ENCODE measurements around the gene REM2. TPM values are rescaled to one million over a fixed set of nuclear protein-coding genes. Genes with fewer than 3 reads are reported as not detected.

REM2 gene
- total and polyA plus RNA-seq, 2 of the 4 experiments (the other 2 are of a cell fraction): under 0.01 to 0.07 TPM

DNA sequence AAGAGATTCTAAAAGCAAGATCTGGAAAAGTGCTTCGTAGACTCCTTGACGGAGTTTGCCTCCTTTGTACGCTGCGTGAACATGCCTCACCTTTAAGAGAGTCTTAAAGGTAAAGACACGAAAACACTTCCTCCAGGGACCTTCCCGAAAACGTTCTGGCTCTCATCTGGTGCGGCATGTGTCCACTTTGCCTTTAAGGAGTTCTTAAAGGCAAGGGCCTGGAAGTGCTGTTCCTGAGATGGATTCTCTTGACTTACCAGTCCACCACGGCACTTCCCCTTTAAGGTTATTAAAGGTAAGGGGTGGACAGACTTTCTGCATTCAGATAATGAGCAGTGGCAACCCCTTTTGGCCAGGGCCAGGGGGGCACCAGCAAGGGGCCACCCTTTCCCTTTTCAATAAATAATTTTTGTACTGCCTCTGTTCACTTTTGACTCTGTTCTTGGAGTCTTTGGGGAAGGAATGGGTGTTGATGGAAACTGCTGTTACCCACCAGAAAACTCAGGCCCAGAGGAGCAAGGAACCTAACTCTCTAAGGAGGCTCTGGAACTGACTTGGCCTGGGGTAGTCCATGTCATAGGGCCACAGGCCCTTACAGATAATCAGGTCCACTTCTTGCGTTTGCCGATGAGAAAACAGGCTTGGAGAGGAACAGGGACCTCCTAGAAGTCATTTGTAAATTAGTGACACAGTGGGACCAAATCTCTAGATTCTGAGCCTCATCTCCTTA is 4.4 kb downstream of the REM2 start:
- Histone ChIP-seq H3K36me3 (ENCODE audit: control insufficient read depth, insufficient read depth, low read length) (no peaks in the 10 kb centered on the region), H3K23ac (ENCODE audit: low read depth, low read length) (peak overlapping the region; percentile 73), H3K56ac (ENCODE audit: extremely low read depth, insufficient read depth, low read length) (peak overlapping the region; percentile 78; the same call in 1 of the 2 replicates), H3K9me3 (ENCODE audit: control insufficient read depth, insufficient read depth, low read length) (no peaks in the 10 kb centered on the region), H2BK15ac (ENCODE audit: low read depth, low read length) (no peak overlapping the region; the same call in 2 of the 3 replicates), H3K4ac (ENCODE audit: low read depth, low read length) (peak overlapping the region; percentile 76), H3K4me1 (ENCODE audit: control insufficient read depth, insufficient read depth, low read length) (peaks cover 5% of the 10 kb centered on the region; the same call in 1 of the 2 replicates), H2AFZ (replicated peaks; ENCODE audit: low read length, poor library complexity) (peak overlapping the region; percentile 98), H3K27ac (ENCODE audit: insufficient read depth, low read length) (peak overlapping the region; percentile 6; the same call in 1 of the 2 replicates), H4K20me1 (ENCODE audit: insufficient read depth, low read length) (no peaks in the 10 kb centered on the region), H3K9ac (ENCODE audit: low read depth, low read length) (peak overlapping the region; percentile 41), H2BK20ac (ENCODE audit: low read depth, low read length) (peak overlapping the region; percentile 11; the same call in 1 of the 2 replicates), H3K79me1 (ENCODE audit: low read depth in 1 of 2, low read length in 2 of 2) (peaks cover 7 to 17% of the 10 kb centered on the region in 2 experiments; a peak in 3 of 4 replicates), H2BK120ac (ENCODE audit: low read depth, low read length) (peak overlapping the region; percentile 49; the same call in 1 of the 2 replicates), H3K27me3 (ENCODE audit: control insufficient read depth, insufficient read depth, low read length) (no peaks in the 10 kb centered on the region), H2AK9ac (replicated peaks; ENCODE audit: low read depth, low read length, poor library complexity) (peak overlapping the region; percentile 73), H3K4me2 (ENCODE audit: low read depth, low read length) (peak overlapping the region; percentile 76), H4K5ac (ENCODE audit: low read depth, low read length) (peak overlapping the region; percentile 66), H4K91ac (ENCODE audit: insufficient read depth, low read depth, low read length) (peak overlapping the region; percentile 77), H3K18ac (ENCODE audit: low read depth, low read length) (peak overlapping the region; percentile 20), H2BK5ac (ENCODE audit: low read depth, low read length, poor library complexity, severe bottlenecking) (peak overlapping the region; percentile 18), H4K8ac (ENCODE audit: low read depth in 2 of 2, low read length in 2 of 2) (peak overlapping the region; percentile 27 to 87), H3K9me1 (ENCODE audit: insufficient read depth, low read length) (peaks cover 11% of the 10 kb centered on the region; the same call in 1 of the 2 replicates), H3K4me3 (ENCODE audit: insufficient read depth, low read depth, low read length) (peak overlapping the region; percentile 47), H2AK5ac (ENCODE audit: low read depth, low read length) (peak overlapping the region; percentile 64; the same call in 1 of the 2 replicates), H3K14ac (replicated peaks; ENCODE audit: low read depth, low read length) (peak overlapping the region; percentile 95)
- intact Hi-C loops (cut with micrococcal nuclease) (loop anchor here (2.0 kb wide), 1 partner anchor 15 kb away; no protein-coding TSS in a partner anchor), dilution Hi-C loops (cut with HindIII; ENCODE audit: low sequenced_read_pairs, unreplicated experiment) (no loop called here), in situ Hi-C loops (cut with MboI; ENCODE audit: low sequenced_read_pairs) (no loop called here)
- CTCF ChIA-PET: no interaction called here
- BruUV-seq (replicated peaks): no TSS peak
- WGBS, 2 experiments (ENCODE audit: extremely low coverage in 2 of 2, insufficient read length in 1 of 2): 32% methylated on average over 5 of the region's 11 CpGs; no CpG with 5 or more reads in 1 of the 2 experiments
- DNase-seq (peak; percentile 75), ATAC-seq (ENCODE audit: low read depth) (peak; percentile 66)
- POLR2A ChIA-PET (ENCODE audit: unreplicated experiment): no interaction called here
- TF ChIP-seq, protein P1, sequence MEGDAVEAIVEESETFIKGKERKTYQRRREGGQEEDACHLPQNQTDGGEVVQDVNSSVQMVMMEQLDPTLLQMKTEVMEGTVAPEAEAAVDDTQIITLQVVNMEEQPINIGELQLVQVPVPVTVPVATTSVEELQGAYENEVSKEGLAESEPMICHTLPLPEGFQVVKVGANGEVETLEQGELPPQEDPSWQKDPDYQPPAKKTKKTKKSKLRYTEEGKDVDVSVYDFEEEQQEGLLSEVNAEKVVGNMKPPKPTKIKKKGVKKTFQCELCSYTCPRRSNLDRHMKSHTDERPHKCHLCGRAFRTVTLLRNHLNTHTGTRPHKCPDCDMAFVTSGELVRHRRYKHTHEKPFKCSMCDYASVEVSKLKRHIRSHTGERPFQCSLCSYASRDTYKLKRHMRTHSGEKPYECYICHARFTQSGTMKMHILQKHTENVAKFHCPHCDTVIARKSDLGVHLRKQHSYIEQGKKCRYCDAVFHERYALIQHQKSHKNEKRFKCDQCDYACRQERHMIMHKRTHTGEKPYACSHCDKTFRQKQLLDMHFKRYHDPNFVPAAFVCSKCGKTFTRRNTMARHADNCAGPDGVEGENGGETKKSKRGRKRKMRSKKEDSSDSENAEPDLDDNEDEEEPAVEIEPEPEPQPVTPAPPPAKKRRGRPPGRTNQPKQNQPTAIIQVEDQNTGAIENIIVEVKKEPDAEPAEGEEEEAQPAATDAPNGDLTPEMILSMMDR (conservative IDR thresholded peaks at IDR 0.05; ENCODE audit: low read depth, low read length): no peak
- TF ChIP-seq BHLHE40 (IDR thresholded peaks at IDR 0.05; ENCODE audit: low read depth, low read length) (no peak), MAFK (IDR thresholded peaks at IDR 0.05; ENCODE audit: low read depth, low read length) (no peak), POLR2A (IDR thresholded peaks at IDR 0.05; ENCODE audit: low read depth, low read length) (no peak), RCOR1 (IDR thresholded peaks at IDR 0.05; ENCODE audit: insufficient replicate concordance, low read length) (no peak), RFX5 (IDR thresholded peaks at IDR 0.05; ENCODE audit: low read depth, low read length) (no peak), MAZ (IDR thresholded peaks at IDR 0.05; ENCODE audit: borderline replicate concordance, low read depth, low read length) (no peak), NFE2L2 (IDR thresholded peaks at IDR 0.05; ENCODE audit: low read depth, low read length) (no peak)
- TF ChIP-seq, protein P2, sequence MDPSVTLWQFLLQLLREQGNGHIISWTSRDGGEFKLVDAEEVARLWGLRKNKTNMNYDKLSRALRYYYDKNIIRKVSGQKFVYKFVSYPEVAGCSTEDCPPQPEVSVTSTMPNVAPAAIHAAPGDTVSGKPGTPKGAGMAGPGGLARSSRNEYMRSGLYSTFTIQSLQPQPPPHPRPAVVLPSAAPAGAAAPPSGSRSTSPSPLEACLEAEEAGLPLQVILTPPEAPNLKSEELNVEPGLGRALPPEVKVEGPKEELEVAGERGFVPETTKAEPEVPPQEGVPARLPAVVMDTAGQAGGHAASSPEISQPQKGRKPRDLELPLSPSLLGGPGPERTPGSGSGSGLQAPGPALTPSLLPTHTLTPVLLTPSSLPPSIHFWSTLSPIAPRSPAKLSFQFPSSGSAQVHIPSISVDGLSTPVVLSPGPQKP (IDR thresholded peaks at IDR 0.05; ENCODE audit: borderline replicate concordance, low read depth, low read length): no peak
